Measurements from ENCODE around the gene MARCKS.

MARCKS gene

GRCh38 chr6:113856625-113857555, at the start of gene MARCKS:
TSS of gene MARCKS (plus strand) at chr6:113857345. CDS start at chr6:113857746, 401 bp downstream.
- no peak for DNase-seq

- no peak for DNase-seq
These were observed 47.3 kb upstream of the MARCKS start for GRCh38 chr6:113809826-113810225.

GRCh38 chr6:113813142-113813541, 44.0 kb upstream of the MARCKS start:
- no peak for DNase-seq

- DNase-seq, result no peak
These were observed 38.6 kb upstream of the MARCKS start for GRCh38 chr6:113818578-113818977.

- DNase-seq, result no peak
These were observed 37.8 kb upstream of the MARCKS start for GRCh38 chr6:113819169-113819830.

GRCh38 chr6:113820761-113821160, 36.4 kb upstream of the MARCKS start:
- no peak for DNase-seq

GRCh38 chr6:113821445-113821844, 35.7 kb upstream of the MARCKS start:
- no peak for DNase-seq

- DNase-seq, result no peak
These were observed 33.2 kb upstream of the MARCKS start for GRCh38 chr6:113823916-113824315.

GRCh38 chr6:113824411-113824810, 32.7 kb upstream of the MARCKS start:
- no peak for DNase-seq

GRCh38 chr6:113824866-113825265, 32.3 kb upstream of the MARCKS start:
- DNase-seq, result no peak

GRCh38 chr6:113825781-113826180, 31.4 kb upstream of the MARCKS start:
- no peak for DNase-seq

GRCh38 chr6:113828984-113829695, 28.0 kb upstream of the MARCKS start:
- DNase-seq, result no peak

GRCh38 chr6:113829696-113830045, 27.5 kb upstream of the MARCKS start:
- DNase-seq, result no peak

GRCh38 chr6:113830140-113830539, 27.0 kb upstream of the MARCKS start:
- no peak for DNase-seq

GRCh38 chr6:113833537-113833936, 23.6 kb upstream of the MARCKS start:
- no peak for DNase-seq

GRCh38 chr6:113837170-113837569, 20.0 kb upstream of the MARCKS start:
- no peak for DNase-seq

GRCh38 chr6:113842165-113842564, 15.0 kb upstream of the MARCKS start:
- no peak for DNase-seq

GRCh38 chr6:113843500-113844073, 13.6 kb upstream of the MARCKS start:
- no peak for DNase-seq

GRCh38 chr6:113846577-113846976, 10.6 kb upstream of the MARCKS start:
- no peak for DNase-seq

- no peak for DNase-seq
These were observed 9.7 kb upstream of the MARCKS start for GRCh38 chr6:113847447-113847846.

- DNase-seq, result no peak
These were observed 8.9 kb upstream of the MARCKS start for GRCh38 chr6:113848280-113848679.

- no peak for DNase-seq
These were observed 8.3 kb upstream of the MARCKS start for GRCh38 chr6:113848811-113849210.

GRCh38 chr6:113853252-113853651, 3.9 kb upstream of the MARCKS start:
- DNase-seq, result no peak
